Ishikawa (cell line): ENCODE results near the gene FAN1.

Experiments
- CEBPB ChIP-seq: IDR thresholded peaks from 2 replicates; pipeline ENCODE4 v1.6.1; 2012
- CREB1 ChIP-seq: IDR thresholded peaks from 2 replicates; pipeline ENCODE4 v1.6.1; 2012; ENCODE audit warnings: low read depth
- EGR1 ChIP-seq: IDR thresholded peaks from 2 replicates; pipeline ENCODE4 v1.6.1; 2012
- EP300 ChIP-seq: IDR thresholded peaks from 2 replicates; pipeline ENCODE4 v1.6.1; 2012; ENCODE audit warnings: borderline replicate concordance
- MAX ChIP-seq: IDR thresholded peaks from 2 replicates; pipeline ENCODE4 v1.6.1; 2012
- NFIC ChIP-seq: IDR thresholded peaks from 2 replicates; pipeline ENCODE4 v1.6.1; 2012
- RAD21 ChIP-seq: IDR thresholded peaks from 2 replicates; pipeline ENCODE4 v1.6.1; 2012; ENCODE audit warnings: low read depth
- REST ChIP-seq: IDR thresholded peaks from 2 replicates; pipeline ENCODE4 v1.6.1; 2012; ENCODE audit warnings: low read depth, mild to moderate bottlenecking
- TAF1 ChIP-seq: IDR thresholded peaks from 2 replicates; pipeline ENCODE4 v1.6.1; 2012; ENCODE audit warnings: low read depth, mild to moderate bottlenecking
- TCF12 ChIP-seq: IDR thresholded peaks from 2 replicates; pipeline ENCODE4 v1.6.1; 2012; ENCODE audit warnings: low read depth
- TEAD4 ChIP-seq: IDR thresholded peaks from 2 replicates; pipeline ENCODE4 v1.6.1; 2012
- USF1 ChIP-seq: IDR thresholded peaks from 2 replicates; pipeline ENCODE4 v1.6.1; 2012
- YY1 ChIP-seq: IDR thresholded peaks from 2 replicates; pipeline ENCODE4 v1.6.1; 2012; ENCODE audit warnings: low read depth
- ZBTB7A ChIP-seq: IDR thresholded peaks from 2 replicates; pipeline ENCODE4 v1.6.1; 2012; ENCODE audit warnings: low read depth

- TF ChIP-seq EP300, result no peak
- TF ChIP-seq RAD21, result no peak
- no peak for TF ChIP-seq REST
- TF ChIP-seq CEBPB, result no peak
- no peak for TF ChIP-seq CREB1
- no peak for TF ChIP-seq TEAD4
- no peak for TF ChIP-seq NFIC
- TF ChIP-seq TAF1, result no peak
- TF ChIP-seq USF1, result no peak
- no peak for TF ChIP-seq YY1
- no peak for TF ChIP-seq MAX
- TF ChIP-seq TCF12, result no peak
- TF ChIP-seq ZBTB7A, result no peak
- TF ChIP-seq EGR1, result no peak
Observed at GRCh38 chr15:30940359-30940758, 36.6 kb downstream of the FAN1 start.
